AG09309 (cell line): Measurements from ENCODE around the gene KLHL12.

Experiments used
- DNase-seq: peaks from one replicate; pipeline ENCODE4 v3.0.0-alpha.2; 2010; ENCODE audit warnings: low read depth
- H3K4me3 ChIP-seq: 2 replicates; pipeline ENCODE4 v1.5.1; 2011; ENCODE audit warnings: mild to moderate bottlenecking, low read depth, low read length, moderate library complexity; ENCODE audit not compliant: control insufficient read depth
- TF ChIP-seq, protein P1 (sequence below): IDR thresholded peaks from 2 replicates; pipeline ENCODE4 v1.5.1; 2011; ENCODE audit warnings: mild to moderate bottlenecking, low read depth, low read length, inconsistent platforms; ENCODE audit not compliant: insufficient read depth, control insufficient read depth; ENCODE audit errors: missing control alignments

The KLHL12 gene

DNA sequence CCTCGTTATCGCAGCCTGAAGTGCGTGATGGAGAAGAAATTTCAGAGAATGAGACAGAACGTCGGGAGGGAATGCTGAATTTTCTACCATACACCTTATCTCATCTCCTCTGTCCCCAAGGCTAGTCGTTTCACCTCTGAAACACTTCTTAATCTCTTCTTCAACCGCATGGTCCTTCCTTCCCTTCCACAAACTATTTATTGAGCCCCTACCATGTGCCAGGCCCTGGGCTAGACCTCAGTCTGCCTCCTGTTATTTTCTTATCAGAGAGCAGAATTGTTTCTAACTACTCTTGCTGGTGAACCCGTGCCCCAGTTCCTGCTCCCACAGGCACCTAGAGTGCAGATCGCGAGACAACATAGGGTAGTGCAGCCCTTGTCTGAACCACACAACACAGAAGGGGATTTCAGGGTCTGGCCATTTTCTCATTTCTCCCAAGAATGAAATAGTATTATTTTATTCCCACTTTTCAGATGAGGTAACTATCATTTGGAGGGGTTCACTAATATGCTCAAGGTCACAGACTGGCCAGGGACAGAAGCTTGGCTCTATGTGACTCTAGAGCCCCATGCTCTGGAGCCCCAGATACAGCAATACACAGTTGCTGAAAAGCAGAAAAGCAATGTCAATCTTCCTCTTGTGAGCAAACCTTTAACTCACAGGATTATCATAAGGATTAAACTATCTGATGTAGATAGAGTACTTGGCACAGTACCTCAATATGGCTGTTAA is 31.7 kb upstream of the KLHL12 start:
- TF ChIP-seq, protein P1, sequence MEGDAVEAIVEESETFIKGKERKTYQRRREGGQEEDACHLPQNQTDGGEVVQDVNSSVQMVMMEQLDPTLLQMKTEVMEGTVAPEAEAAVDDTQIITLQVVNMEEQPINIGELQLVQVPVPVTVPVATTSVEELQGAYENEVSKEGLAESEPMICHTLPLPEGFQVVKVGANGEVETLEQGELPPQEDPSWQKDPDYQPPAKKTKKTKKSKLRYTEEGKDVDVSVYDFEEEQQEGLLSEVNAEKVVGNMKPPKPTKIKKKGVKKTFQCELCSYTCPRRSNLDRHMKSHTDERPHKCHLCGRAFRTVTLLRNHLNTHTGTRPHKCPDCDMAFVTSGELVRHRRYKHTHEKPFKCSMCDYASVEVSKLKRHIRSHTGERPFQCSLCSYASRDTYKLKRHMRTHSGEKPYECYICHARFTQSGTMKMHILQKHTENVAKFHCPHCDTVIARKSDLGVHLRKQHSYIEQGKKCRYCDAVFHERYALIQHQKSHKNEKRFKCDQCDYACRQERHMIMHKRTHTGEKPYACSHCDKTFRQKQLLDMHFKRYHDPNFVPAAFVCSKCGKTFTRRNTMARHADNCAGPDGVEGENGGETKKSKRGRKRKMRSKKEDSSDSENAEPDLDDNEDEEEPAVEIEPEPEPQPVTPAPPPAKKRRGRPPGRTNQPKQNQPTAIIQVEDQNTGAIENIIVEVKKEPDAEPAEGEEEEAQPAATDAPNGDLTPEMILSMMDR = no peak
- H3K4me3 ChIP-seq = peak overlapping the region; percentile 87
- no peak for DNase-seq

DNA sequence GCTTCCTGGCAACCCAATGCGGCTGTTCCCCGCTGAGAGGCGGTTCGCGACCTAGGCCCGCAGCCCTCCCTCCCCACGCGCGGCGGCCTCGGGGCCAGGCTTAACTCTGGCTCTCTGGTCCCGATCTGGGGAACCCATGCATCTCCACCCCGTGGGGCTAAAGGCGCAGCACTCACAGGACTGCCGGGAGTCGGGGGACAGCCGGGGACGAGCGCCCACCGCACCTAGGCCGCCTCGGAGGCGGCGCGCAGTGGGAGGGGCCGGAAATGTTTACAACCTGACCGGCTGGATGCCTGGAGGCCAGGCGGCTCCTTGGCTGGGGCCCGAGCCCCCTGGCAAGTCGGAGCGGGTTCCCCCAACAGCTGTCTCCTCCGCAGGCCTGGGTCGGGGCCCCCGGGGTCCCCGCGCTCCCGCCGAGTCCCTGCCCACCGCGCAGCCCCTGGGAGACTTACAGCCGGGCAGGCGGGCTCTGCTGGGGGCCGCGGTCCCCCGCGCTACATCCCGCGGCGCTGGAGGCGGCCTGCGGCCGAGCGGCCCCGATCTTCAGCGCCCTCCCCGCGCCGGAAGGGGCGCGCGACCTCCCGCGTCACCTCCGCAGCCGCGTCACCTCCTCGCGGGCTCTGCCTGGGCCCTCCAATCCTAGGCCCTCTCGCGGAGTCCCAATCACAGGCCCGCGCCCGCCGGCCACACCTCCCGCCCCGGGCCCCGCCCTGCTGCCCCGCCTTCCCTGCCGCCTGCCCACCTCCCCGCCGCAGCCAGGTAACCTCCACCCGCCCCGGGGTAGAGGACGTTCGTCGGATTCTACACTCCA is 30.9 kb upstream of the KLHL12 start, which contains the start of gene ADIPOR1:
Gene ADIPOR1, minus strand, starts transcription at position 580 of the 811 bp plus-strand sequence. CDS start 7,242 bp downstream, outside the sequence.
- peak; percentile 21 for DNase-seq
- TF ChIP-seq, protein P1 = no peak
- H3K4me3 ChIP-seq = peak within 1 kb of the TSS; percentile 87

DNA sequence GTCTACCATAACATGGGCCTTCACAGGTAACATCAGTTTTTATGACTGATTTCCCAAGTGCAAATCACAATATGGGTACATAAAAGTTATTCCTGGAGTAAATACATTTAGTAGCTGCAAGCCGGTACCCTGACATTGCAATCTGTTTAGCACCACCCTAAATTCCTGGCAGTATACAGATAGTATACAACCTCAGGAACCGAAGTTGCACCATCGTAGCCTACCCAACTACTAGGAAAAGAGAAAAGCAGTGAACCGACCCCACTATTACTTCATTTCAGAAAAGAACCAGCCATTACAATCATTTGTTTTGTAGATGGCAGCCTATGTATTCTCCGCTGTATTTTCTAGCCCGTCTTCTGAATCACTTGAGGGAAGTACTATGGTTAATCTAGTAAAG is 29.9 kb upstream of the KLHL12 start:
- TF ChIP-seq, protein P1 = no peak
- no peak for DNase-seq
- H3K4me3 ChIP-seq = peak overlapping the region; percentile 87

DNA sequence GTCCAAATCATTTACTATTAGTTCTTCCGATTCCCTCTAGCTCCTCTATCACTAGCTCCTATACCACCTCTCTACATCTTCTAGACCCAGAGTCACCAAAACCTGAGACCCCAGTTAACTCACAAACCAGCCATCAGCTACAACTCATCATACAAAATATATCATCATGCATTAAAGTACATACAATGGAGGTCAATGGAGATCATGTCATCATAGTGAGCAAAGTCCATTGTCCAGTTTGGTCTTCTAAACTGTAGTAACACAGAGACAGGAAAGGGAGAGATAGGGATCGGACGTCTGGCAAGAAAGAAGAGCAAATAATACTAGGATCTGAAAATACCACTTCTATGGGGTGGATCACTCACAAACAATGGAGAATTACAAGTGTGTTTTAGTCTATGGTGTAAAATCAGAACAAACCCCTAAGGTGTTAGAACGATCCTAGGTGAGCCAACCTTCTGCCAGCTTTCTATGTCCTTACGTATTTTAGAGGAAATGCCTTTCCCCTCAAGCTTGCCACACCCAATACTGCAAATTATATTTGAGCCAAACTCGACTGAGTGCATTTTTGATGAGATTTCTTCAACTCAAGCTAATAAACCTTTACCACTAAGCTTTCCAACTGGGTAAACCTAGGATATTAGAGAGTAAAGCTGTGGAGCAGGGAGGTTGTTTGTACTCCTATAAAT is 27.2 kb upstream of the KLHL12 start:
- DNase-seq = no peak

DNA sequence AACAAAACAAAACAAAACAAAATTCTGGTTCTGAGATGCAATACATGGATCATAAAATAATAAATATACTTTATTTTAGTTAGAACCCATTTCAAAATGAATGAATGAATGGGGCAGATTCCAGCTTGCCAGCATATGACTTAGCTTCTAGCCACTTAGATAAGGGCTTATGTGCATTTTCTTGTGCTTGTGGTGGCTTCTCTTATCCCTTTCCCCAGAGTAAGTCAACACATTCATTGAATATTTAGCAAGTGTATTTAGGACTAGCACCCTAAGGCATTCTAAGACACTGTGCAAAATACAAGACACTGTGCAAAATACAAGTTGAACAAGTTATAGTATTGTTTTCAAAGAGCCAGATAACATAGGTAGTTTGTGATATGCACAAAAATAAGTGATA is 26.4 kb upstream of the KLHL12 start:
- H3K4me3 ChIP-seq = no peak overlapping the region
- DNase-seq = no peak
- TF ChIP-seq, protein P1 = no peak

More for the DNA sequence above, 27.2 kb upstream of the KLHL12 start:
- H3K4me3 ChIP-seq = no peak overlapping the region
- TF ChIP-seq, protein P1 = no peak

DNA sequence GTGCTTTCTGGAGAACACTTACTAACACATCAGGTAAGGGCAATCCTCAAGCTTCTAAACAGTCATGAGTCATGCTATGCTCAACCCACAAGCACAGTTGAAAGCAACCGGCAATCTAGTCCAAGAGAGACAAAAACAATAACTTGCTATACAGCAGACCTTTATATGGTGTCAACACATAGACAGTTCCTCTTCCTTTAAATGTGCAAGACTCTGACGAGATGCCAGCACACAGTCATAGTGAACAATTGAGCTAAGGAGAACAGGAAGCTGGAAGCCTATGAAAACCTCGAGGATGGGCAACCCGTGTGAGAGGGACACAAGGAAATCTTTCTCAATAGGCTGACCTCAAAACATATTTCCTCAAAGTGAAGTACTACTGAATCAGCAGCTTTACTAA is 25.8 kb upstream of the KLHL12 start:
- DNase-seq = peak; percentile 32
- no peak overlapping the region for H3K4me3 ChIP-seq
- TF ChIP-seq, protein P1 = no peak
